GM23248 (cell line): ENCODE data around the gene TOX2. TPM values are rescaled to one million over a fixed set of nuclear protein-coding genes. Genes with fewer than 3 reads are reported as not detected.

Experiments
- DNase-seq: peaks from one replicate; pipeline ENCODE4 v3.0.0-alpha.2; 2015
- H2AFZ ChIP-seq: fragments of 200-600 bp; sonication (generic); 2 replicates; pipeline ENCODE4 v1.6.1; 2016; ENCODE audit warnings: antibody characterized with exemption
- H3F3A ChIP-seq: fragments of 200-600 bp; sonication (generic); 2 replicates; pipeline ENCODE4 v1.6.1; 2016; ENCODE audit warnings: mild to moderate bottlenecking, antibody characterized with exemption, mixed run types; ENCODE audit not compliant: insufficient read depth
- H3K27ac ChIP-seq: fragments of 200-600 bp; sonication (generic); 2 replicates; pipeline ENCODE4 v1.5.1; 2016; ENCODE audit warnings: mild to moderate bottlenecking
- H3K27me3 ChIP-seq: fragments of 200-600 bp; sonication (generic); replicated peaks from 2 replicates; pipeline ENCODE4 v1.6.1; 2016; ENCODE audit warnings: mild to moderate bottlenecking; ENCODE audit not compliant: insufficient read depth
- H3K36me3 ChIP-seq: fragments of 200-600 bp; sonication (generic); 2 replicates; pipeline ENCODE4 v1.6.1; 2016; ENCODE audit warnings: low read depth, mild to moderate bottlenecking
- H3K4me1 ChIP-seq: fragments of 200-600 bp; sonication (generic); 2 replicates; pipeline ENCODE4 v1.6.1; 2016; ENCODE audit warnings: mild to moderate bottlenecking; ENCODE audit not compliant: insufficient read depth
- H3K4me2 ChIP-seq: fragments of 200-600 bp; sonication (generic); one replicate; pipeline ENCODE4 v1.6.1; 2016; ENCODE audit warnings: mild to moderate bottlenecking; ENCODE audit not compliant: unreplicated experiment
- H3K4me3 ChIP-seq: fragments of 200-600 bp; sonication (generic); 2 replicates; pipeline ENCODE4 v1.5.1; 2016; ENCODE audit warnings: mild to moderate bottlenecking
- H3K79me2 ChIP-seq: fragments of 200-600 bp; sonication (generic); 2 replicates; pipeline ENCODE4 v1.6.1; 2016; ENCODE audit warnings: mild to moderate bottlenecking; ENCODE audit not compliant: insufficient read depth
- H3K9ac ChIP-seq: fragments of 200-600 bp; sonication (generic); 2 replicates; pipeline ENCODE4 v1.6.1; 2016; ENCODE audit warnings: mild to moderate bottlenecking
- H3K9me2 ChIP-seq: fragments of 200-600 bp; sonication (generic); 2 replicates; pipeline ENCODE4 v1.6.1; 2016; ENCODE audit warnings: mixed run types, mild to moderate bottlenecking, moderate library complexity; ENCODE audit not compliant: insufficient read depth
- H3K9me3 ChIP-seq: fragments of 200-600 bp; sonication (generic); one replicate; pipeline ENCODE4 v1.6.1; 2017; ENCODE audit warnings: low read depth
- H4K20me1 ChIP-seq: fragments of 200-600 bp; sonication (generic); 2 replicates; pipeline ENCODE4 v1.6.0; 2016; ENCODE audit not compliant: insufficient read depth
- EZH2 ChIP-seq: fragments of 200-600 bp; sonication (generic); IDR thresholded peaks from 2 replicates; pipeline ENCODE4 v1.6.1; 2018; ENCODE audit warnings: antibody characterized with exemption, mild to moderate bottlenecking; ENCODE audit not compliant: insufficient read depth, poor library complexity, severe bottlenecking
- EZH2phosphoT487 ChIP-seq: fragments of 200-600 bp; sonication (generic); IDR thresholded peaks from 2 replicates; pipeline ENCODE4 v1.6.1; 2018; ENCODE audit warnings: antibody characterized with exemption, moderate library complexity, mild to moderate bottlenecking, low read depth; ENCODE audit not compliant: insufficient read depth
- WGBS, 2 experiments: methylation state at CpG; one replicate each; pipeline ENCODE4 v1.1.6; 2015 to 2017; ENCODE audit warnings: low lambda C conversion rate in 2 of 2, low coverage in 1 of 2; ENCODE audit errors: missing lambda C conversion rate in 2 of 2; 5-methylcytosine and 5-hydroxymethylcytosine counted together
- in situ Hi-C: fragments of 300-500 bp; cut with MboI; formaldehyde crosslinking; loops from 2 replicates; pipeline ENCODE4 v1.15.0; 2020
- polyA plus RNA-seq: library from polyadenylated mRNA; unstranded; fragments of >200 nt; fragmentation: Nextera tagmentation; extraction: Ambion mirVana; gene quantifications from 2 replicates; pipeline ENCODE4 v1.2.1, GENCODE V29; 2016
- total RNA-seq: library from RNA; depleted of rRNA; stranded (reverse); fragments of >200 nt; shearing (Covaris generic); gene quantifications from 2 replicates; pipeline ENCODE4 v1.2.3, GENCODE V29; 2014

Gene TOX2
- total and polyA plus RNA-seq, 2 experiments from 2014 or later: 0.97 to 15.9 TPM

GRCh38 chr20:43976547-43976946, 61.9 kb downstream of the TOX2 start:
- DNase-seq: no peak
- no peaks in the 10 kb centered on the region for H4K20me1 ChIP-seq
- no peaks in the 10 kb centered on the region for H3K9me2 ChIP-seq
- peaks cover 12% of the 10 kb centered on the region for H3K4me1 ChIP-seq
- no peak overlapping the region for H3K4me3 ChIP-seq
- H3K9me3 ChIP-seq: no peaks in the 10 kb centered on the region
- H3K4me2 ChIP-seq: no peak overlapping the region
- no peaks in the 10 kb centered on the region for H3K36me3 ChIP-seq
- no peak overlapping the region for H3K27ac ChIP-seq
- in situ Hi-C loops: no loop called here
- TF ChIP-seq EZH2: no peak
- no peak for TF ChIP-seq EZH2phosphoT487
- 86 to 89% methylated on average over 7 of the region's 7 CpGs for WGBS, 2 experiments
- no peak overlapping the region for H3K9ac ChIP-seq
- H3K79me2 ChIP-seq: no peaks in the 10 kb centered on the region
- H3F3A ChIP-seq: no peaks in the 10 kb centered on the region; the same call in none of the 2 replicates
- H2AFZ ChIP-seq: no peak overlapping the region
- no peaks in the 10 kb centered on the region for H3K27me3 ChIP-seq

GRCh38 chr20:43977252-43977651, 62.6 kb downstream of the TOX2 start:
- H3K9me2 ChIP-seq: no peaks in the 10 kb centered on the region
- no peaks in the 10 kb centered on the region; the same call in none of the 2 replicates for H3F3A ChIP-seq
- H3K79me2 ChIP-seq: no peaks in the 10 kb centered on the region
- H3K4me3 ChIP-seq: no peak overlapping the region
- TF ChIP-seq EZH2phosphoT487 (no peak), EZH2 (no peak)
- peaks cover 12% of the 10 kb centered on the region for H3K4me1 ChIP-seq
- H3K4me2 ChIP-seq: no peak overlapping the region
- no peak overlapping the region for H2AFZ ChIP-seq
- no peaks in the 10 kb centered on the region for H3K27me3 ChIP-seq
- H3K9me3 ChIP-seq: no peaks in the 10 kb centered on the region
- no peaks in the 10 kb centered on the region for H3K36me3 ChIP-seq
- no peak for DNase-seq
- in situ Hi-C loops: no loop called here
- H4K20me1 ChIP-seq: no peaks in the 10 kb centered on the region
- no peak overlapping the region for H3K9ac ChIP-seq
- 81 to 90% methylated on average over 8 of the region's 8 CpGs for WGBS, 2 experiments
- no peak overlapping the region for H3K27ac ChIP-seq

GRCh38 chr20:43977962-43978361, 63.3 kb downstream of the TOX2 start:
- Histone ChIP-seq H3K9me3 (no peaks in the 10 kb centered on the region), H3K4me2 (no peak overlapping the region), H3K4me1 (peaks cover 12% of the 10 kb centered on the region), H3K4me3 (no peak overlapping the region), H3K36me3 (no peaks in the 10 kb centered on the region), H2AFZ (no peak overlapping the region), H3K27ac (no peak overlapping the region), H4K20me1 (no peaks in the 10 kb centered on the region), H3K9ac (no peak overlapping the region), H3K79me2 (no peaks in the 10 kb centered on the region), H3K27me3 (no peaks in the 10 kb centered on the region), H3K9me2 (no peaks in the 10 kb centered on the region), H3F3A (no peaks in the 10 kb centered on the region; the same call in none of the 2 replicates)
- 81 to 86% methylated on average over 3 of the region's 3 CpGs for WGBS, 2 experiments
- no peak for TF ChIP-seq EZH2phosphoT487
- in situ Hi-C loops: no loop called here
- no peak for DNase-seq

GRCh38 chr20:43979576-43980105, 65.0 kb downstream of the TOX2 start:
- in situ Hi-C loops: no loop called here
- no peak for TF ChIP-seq EZH2phosphoT487
- TF ChIP-seq EZH2: no peak
- 84 to 85% methylated on average over 4 of the region's 4 CpGs for WGBS, 2 experiments

GRCh38 chr20:43981540-43981939, 66.9 kb downstream of the TOX2 start:
- Histone ChIP-seq H3K4me3 (no peak overlapping the region), H3K36me3 (no peaks in the 10 kb centered on the region), H3K4me2 (no peak overlapping the region), H3K9me2 (no peaks in the 10 kb centered on the region), H3K9ac (no peak overlapping the region), H3K27me3 (no peaks in the 10 kb centered on the region), H2AFZ (no peak overlapping the region), H4K20me1 (no peaks in the 10 kb centered on the region), H3K79me2 (no peaks in the 10 kb centered on the region), H3K27ac (no peak overlapping the region), H3F3A (no peaks in the 10 kb centered on the region), H3K9me3 (no peaks in the 10 kb centered on the region), H3K4me1 (peaks cover 7% of the 10 kb centered on the region)
- TF ChIP-seq EZH2: no peak
- TF ChIP-seq EZH2phosphoT487: no peak
- WGBS, 2 experiments: 90 to 92% methylated on average over 4 of the region's 4 CpGs
- in situ Hi-C loops: no loop called here
- DNase-seq: no peak

More at GRCh38 chr20:43979576-43980105, 65.0 kb downstream of the TOX2 start:
- no peaks in the 10 kb centered on the region for H3K9me2 ChIP-seq
- H3K36me3 ChIP-seq: no peaks in the 10 kb centered on the region
- H2AFZ ChIP-seq: no peak overlapping the region
- H3K9me3 ChIP-seq: no peaks in the 10 kb centered on the region
- H3K27me3 ChIP-seq: no peaks in the 10 kb centered on the region
- no peak overlapping the region for H3K4me3 ChIP-seq
- no peak overlapping the region for H3K4me2 ChIP-seq
- no peak overlapping the region for H3K9ac ChIP-seq
- H3K79me2 ChIP-seq: no peaks in the 10 kb centered on the region
- H3K27ac ChIP-seq: no peak overlapping the region
- no peak for DNase-seq
- no peaks in the 10 kb centered on the region; the same call in none of the 2 replicates for H3F3A ChIP-seq
- H3K4me1 ChIP-seq: peaks cover 19% of the 10 kb centered on the region
- no peaks in the 10 kb centered on the region for H4K20me1 ChIP-seq
